MCF 10A (cell line): ENCODE data around the gene TUBB. TPM values are rescaled to one million over a fixed set of nuclear protein-coding genes. Genes with fewer than 3 reads are reported as not detected.
A peak's percentile ranks its signal among the peaks of the same experiment; 100 is the strongest.

Source experiments
- Bru-seq: library from RNA; stranded (reverse); fragments of 400-500 nt; gene quantifications from one replicate; lab custom pipeline; 2021; lab: Mats Ljungman, UMichigan
- BruChase-seq, 2 experiments: library from RNA; stranded (reverse); fragments of 400-500 nt; gene quantifications; one replicate each; lab custom pipeline; 2021; lab: Mats Ljungman, UMichigan
- BruUV-seq: library from RNA; stranded (reverse); fragments of 400-500 nt; replicated peaks from 2 replicates; lab custom pipeline; 2021; lab: Mats Ljungman, UMichigan
- CTCF ChIA-PET: fragments of 300-600 bp; sonication (Branson Sonifier 250); formaldehyde crosslinking; extraction: SDS; loops from one replicate; lab custom pipeline; 2021; ENCODE audit warnings: antibody characterized with exemption, inconsistent platforms; lab: Yijun Ruan, JAX
- POLR2A ChIA-PET: fragments of 300-600, 350-650 bp; sonication (Branson Sonifier 250); formaldehyde crosslinking; extraction: SDS; loops from one replicate; lab custom pipeline; 2020; ENCODE audit warnings: antibody characterized with exemption, inconsistent platforms; lab: Yijun Ruan, JAX
- DNase-seq: peaks from one replicate; pipeline ENCODE4 v3.0.0-alpha.2; 2018; ENCODE audit not compliant: unreplicated experiment
- H3K27ac Mint-ChIP-seq: one replicate; pipeline ENCODE4 v1.8.0; 2022; ENCODE audit warnings: mild to moderate bottlenecking, low read depth, mixed read lengths; ENCODE audit not compliant: unreplicated experiment
- H3K27me3 Mint-ChIP-seq: one replicate; pipeline ENCODE4 v1.8.0; 2022; ENCODE audit warnings: mixed read lengths; ENCODE audit not compliant: insufficient read depth, unreplicated experiment
- H3K36me3 Mint-ChIP-seq: one replicate; pipeline ENCODE4 v1.8.0; 2022; ENCODE audit warnings: mild to moderate bottlenecking, moderate library complexity, mixed read lengths; ENCODE audit not compliant: insufficient read depth, unreplicated experiment
- H3K4me1 Mint-ChIP-seq: one replicate; pipeline ENCODE4 v1.8.0; 2022; ENCODE audit warnings: mixed read lengths; ENCODE audit not compliant: insufficient read depth, unreplicated experiment
- H3K4me3 Mint-ChIP-seq: one replicate; pipeline ENCODE4 v1.8.0; 2022; ENCODE audit warnings: mild to moderate bottlenecking, moderate library complexity, mixed read lengths; ENCODE audit not compliant: unreplicated experiment
- H3K9me3 Mint-ChIP-seq: one replicate; pipeline ENCODE4 v1.8.0; 2022; ENCODE audit warnings: mixed read lengths; ENCODE audit not compliant: unreplicated experiment
- CTCF ChIP-seq: fragments of 200-600 bp; IDR thresholded peaks from one replicate; pipeline ENCODE4 v1.8.0; 2022; ENCODE audit warnings: antibody characterized with exemption, mild to moderate bottlenecking; ENCODE audit not compliant: unreplicated experiment
- intact Hi-C: fragments of 100-400 bp; cut with micrococcal nuclease; formaldehyde crosslinking; loops from 2 replicates; pipeline ENCODE4 v1.14.1; 2022
- long read RNA-seq: library from polyadenylated mRNA; stranded (forward); transcript quantifications from one replicate; pipeline ENCODE4 v2.0.0, GENCODE V29; 2022
- total RNA-seq: library from RNA; stranded (reverse); gene quantifications from 2 replicates; pipeline ENCODE4 v1.2.3, GENCODE V29; 2022

The TUBB gene
- total RNA-seq (200 and 210 TPM in 2 replicates), Bru-seq, nascent RNA (percentile 97 among the genes with signal in this experiment), BruChase-seq, experiment 1, labeled RNA remaining after a 6-hour chase (percentile 99 among the genes with signal in this experiment), BruChase-seq, experiment 2, labeled RNA remaining after a 2-hour chase (percentile 100 among the genes with signal in this experiment)
- long read RNA-seq, transcript TUBB-205 (4 exons, 2,670 nt) = major isoform, 582 of 635 reads
- long read RNA-seq, transcript TUBB-206 (4 exons, 2,632 nt) = minor isoform, 6 of 635 reads
- long read RNA-seq, partial matches to known transcripts = 32 of 635 reads
- long read RNA-seq, other reads (novel, unspliced or antisense) = 14 of 635 reads

GRCh38 chr6:30719791-30720737 lies at the start of gene TUBB:
TSS of gene TUBB (plus strand) at chr6:30720352. CDS start at chr6:30720507, 155 bp downstream.
- intact Hi-C loops = loop anchor here (2.0 to 5.0 kb wide), 3 partner anchors 103 to 238 kb away; partner anchors contain the start of genes MRPS18B and PPP1R10
- BruUV-seq = TSS peak; percentile 62
- ChIA-PET POLR2A (interaction anchor here (0.6 to 13.6 kb wide), 24 partner anchors 9 to 821 kb away, joined by 3 to 477 read pairs (median 5); partner anchors contain the start of genes ABCF1, C6orf136, DDR1 and DHX16), CTCF (interaction anchor here (0.6 to 20.7 kb wide), 7 partner anchors 14 to 184 kb away, joined by 3 to 537 read pairs (median 14); partner anchors contain the start of genes DHX16 and NRM)
- peaks cover 55% of the 10 kb centered on the region for H3K4me1 Mint-ChIP-seq
- peak within 1 kb of the TSS; percentile 86 for H3K4me3 Mint-ChIP-seq
- no peak for TF ChIP-seq CTCF
- no peaks in the 10 kb centered on the region for H3K27me3 Mint-ChIP-seq
- H3K27ac Mint-ChIP-seq = peak within 1 kb of the TSS; percentile 92
- peak; percentile 99 for DNase-seq
- H3K36me3 Mint-ChIP-seq = peaks cover 64% of the 10 kb centered on the region
- H3K9me3 Mint-ChIP-seq = no peaks in the 10 kb centered on the region

GRCh38 chr6:30670760-30671527 lies 49.2 kb upstream of the TUBB start:
- POLR2A ChIA-PET = interaction anchor here (1.0 to 9.1 kb wide), 7 partner anchors 12 to 56 kb away, joined by 3 to 208 read pairs (median 9); partner anchors contain the start of genes MDC1, MRPS18B, PPP1R10 and TUBB
- peak overlapping the region; percentile 52 for H3K27ac Mint-ChIP-seq
- H3K9me3 Mint-ChIP-seq = no peaks in the 10 kb centered on the region
- no peaks in the 10 kb centered on the region for H3K27me3 Mint-ChIP-seq
- BruUV-seq = TSS peak; percentile 1
- peak overlapping the region; percentile 83 for H3K4me3 Mint-ChIP-seq
- peaks cover 12% of the 10 kb centered on the region for H3K4me1 Mint-ChIP-seq
- no peak for TF ChIP-seq CTCF
- CTCF ChIA-PET = interaction anchor here (0.6 to 17.5 kb wide), 5 partner anchors 56 to 243 kb away, joined by 3 to 537 read pairs (median 5); partner anchors contain the start of genes MDC1, TUBB and VARS2
- H3K36me3 Mint-ChIP-seq = peaks cover 44% of the 10 kb centered on the region
- intact Hi-C loops = no loop called here
- DNase-seq = no peak

GRCh38 chr6:30672445-30673253 lies 47.5 kb upstream of the TUBB start, which contains the start of gene DHX16:
TSS of gene DHX16 (minus strand) at chr6:30673006. CDS start at chr6:30672841, 165 bp downstream.
- peak; percentile 71 for TF ChIP-seq CTCF
- Mint-ChIP-seq H3K4me3 (peak within 1 kb of the TSS; percentile 83), H3K27me3 (no peaks in the 10 kb centered on the region), H3K27ac (peak within 1 kb of the TSS; percentile 52), H3K4me1 (peaks cover 12% of the 10 kb centered on the region), H3K9me3 (no peaks in the 10 kb centered on the region), H3K36me3 (peaks cover 44% of the 10 kb centered on the region)
- TSS peak; percentile 39 for BruUV-seq
- DNase-seq = peak; percentile 99
- intact Hi-C loops = loop anchor here (2.0 kb wide), 1 partner anchor 56 kb away; the partner anchor contains the start of genes MRPS18B and PPP1R10
- ChIA-PET CTCF (interaction anchor here (0.6 to 17.5 kb wide), 12 partner anchors 9 to 415 kb away, joined by 3 to 537 read pairs (median 4); partner anchors contain the start of genes MDC1 and TUBB), POLR2A (interaction anchor here (0.6 to 9.1 kb wide), 28 partner anchors 9 to 442 kb away, joined by 3 to 208 read pairs (median 4); partner anchors contain the start of genes ABCF1, FLOT1, MDC1 and MRPS18B)
